ENCODE results near the gene PPP2R3A. TPM values are rescaled to one million over a fixed set of nuclear protein-coding genes. Genes with fewer than 3 reads are reported as not detected.

PPP2R3A gene
- polyA plus RNA-seq, 1 experiment = 7.4 TPM

DNA sequence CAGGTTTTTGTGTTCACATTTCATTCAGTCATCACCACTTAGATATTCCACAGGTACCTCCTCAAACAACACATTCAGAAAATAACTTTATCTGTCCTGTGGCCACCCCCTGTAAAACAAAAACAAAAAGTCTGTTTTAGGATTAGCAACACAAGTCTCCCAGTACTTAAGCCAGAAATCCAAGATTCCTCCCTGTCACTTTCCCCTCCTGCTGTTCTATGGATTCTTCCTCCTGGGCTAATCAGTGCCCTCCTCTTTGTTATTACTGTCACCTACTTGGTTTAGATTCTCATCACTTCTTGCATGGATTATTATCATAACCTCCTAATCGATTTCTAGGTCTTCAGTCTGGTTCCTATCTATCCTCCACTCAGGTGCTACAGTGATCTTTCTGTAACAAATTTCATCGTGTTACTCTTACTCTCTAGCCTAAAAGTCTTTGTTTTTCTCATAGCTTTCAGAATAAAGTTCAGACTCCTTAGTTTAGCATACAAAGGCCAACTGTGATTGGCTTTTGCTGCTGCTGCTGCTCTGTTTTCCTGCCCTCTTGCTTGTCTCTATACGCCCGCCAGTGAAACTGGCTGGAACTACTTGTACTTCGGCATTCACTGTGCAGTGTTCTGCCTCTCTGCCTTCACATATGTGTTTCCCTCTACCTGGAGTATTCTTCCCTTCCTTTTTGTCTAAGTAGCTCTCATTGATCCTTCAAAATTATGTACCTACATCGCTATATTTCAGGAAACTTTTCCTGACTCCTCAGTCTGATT is 32.2 kb downstream of the PPP2R3A start:
- no peak overlapping the region for H3K4me3 ChIP-seq (ENCODE audit: low read depth, low read length)
- no peak for DNase-seq (ENCODE audit: low read depth)
- H3K36me3 ChIP-seq (ENCODE audit: control insufficient read depth, insufficient read depth, low read length) = no peaks in the 10 kb centered on the region
- ChIA-PET CTCF (no interaction called here), POLR2A (no interaction called here)
- H3K27me3 ChIP-seq (ENCODE audit: control insufficient read depth, insufficient read depth, low read length) = no peaks in the 10 kb centered on the region
- TF ChIP-seq, protein P1, sequence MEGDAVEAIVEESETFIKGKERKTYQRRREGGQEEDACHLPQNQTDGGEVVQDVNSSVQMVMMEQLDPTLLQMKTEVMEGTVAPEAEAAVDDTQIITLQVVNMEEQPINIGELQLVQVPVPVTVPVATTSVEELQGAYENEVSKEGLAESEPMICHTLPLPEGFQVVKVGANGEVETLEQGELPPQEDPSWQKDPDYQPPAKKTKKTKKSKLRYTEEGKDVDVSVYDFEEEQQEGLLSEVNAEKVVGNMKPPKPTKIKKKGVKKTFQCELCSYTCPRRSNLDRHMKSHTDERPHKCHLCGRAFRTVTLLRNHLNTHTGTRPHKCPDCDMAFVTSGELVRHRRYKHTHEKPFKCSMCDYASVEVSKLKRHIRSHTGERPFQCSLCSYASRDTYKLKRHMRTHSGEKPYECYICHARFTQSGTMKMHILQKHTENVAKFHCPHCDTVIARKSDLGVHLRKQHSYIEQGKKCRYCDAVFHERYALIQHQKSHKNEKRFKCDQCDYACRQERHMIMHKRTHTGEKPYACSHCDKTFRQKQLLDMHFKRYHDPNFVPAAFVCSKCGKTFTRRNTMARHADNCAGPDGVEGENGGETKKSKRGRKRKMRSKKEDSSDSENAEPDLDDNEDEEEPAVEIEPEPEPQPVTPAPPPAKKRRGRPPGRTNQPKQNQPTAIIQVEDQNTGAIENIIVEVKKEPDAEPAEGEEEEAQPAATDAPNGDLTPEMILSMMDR (IDR thresholded peaks at IDR 0.05; ENCODE audit: insufficient read depth, low read depth, low read length) = no peak

- DNase-seq (ENCODE audit: low read depth) = no peak
- Histone ChIP-seq H3K36me3 (ENCODE audit: control insufficient read depth, insufficient read depth, low read length) (no peaks in the 10 kb centered on the region), H3K27me3 (ENCODE audit: control insufficient read depth, insufficient read depth, low read length) (no peaks in the 10 kb centered on the region), H3K4me3 (ENCODE audit: low read depth, low read length) (no peak overlapping the region)
- TF ChIP-seq, protein P1 (IDR thresholded peaks at IDR 0.05; ENCODE audit: insufficient read depth, low read depth, low read length) = no peak
- ChIA-PET CTCF (no interaction called here), POLR2A (no interaction called here)
Measured at GRCh38 chr3:136008221-136008620, 42.7 kb downstream of the PPP2R3A start.

DNA sequence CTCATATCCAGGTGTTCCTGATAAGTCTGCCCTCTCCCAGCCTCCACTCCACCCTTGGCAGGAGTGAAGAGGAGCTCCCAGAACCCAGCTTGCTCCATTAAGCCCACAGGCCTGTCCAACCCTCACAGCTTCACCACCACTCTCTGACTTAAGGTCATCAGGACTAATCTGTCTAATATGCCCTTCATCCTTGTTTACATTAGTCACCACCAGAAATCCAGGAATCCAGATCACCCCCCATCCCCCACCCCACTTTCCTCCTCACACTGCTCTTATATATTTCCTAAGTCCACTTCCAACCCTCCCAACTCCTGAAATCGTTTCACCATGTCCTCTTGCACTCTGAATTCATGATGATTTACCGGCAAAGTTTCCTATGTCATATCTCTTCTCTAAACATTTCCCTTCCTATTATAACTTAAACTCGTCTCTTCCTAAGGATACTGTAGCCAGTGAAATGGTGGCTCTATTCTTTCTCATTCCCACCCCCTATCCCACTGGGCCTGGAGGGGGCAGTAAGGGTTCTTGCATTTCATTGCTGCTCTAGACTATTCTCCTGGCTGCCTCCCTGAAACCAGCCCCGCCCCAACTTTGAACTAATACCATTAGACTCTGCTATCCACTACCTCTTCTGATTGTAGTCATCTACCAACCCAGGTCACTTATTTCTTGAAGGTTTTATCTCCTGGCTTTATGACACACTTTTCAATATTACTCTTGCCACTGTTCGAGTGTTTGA is 43.4 kb downstream of the PPP2R3A start:
- DNase-seq (ENCODE audit: low read depth) = no peak
- TF ChIP-seq, protein P1 (IDR thresholded peaks at IDR 0.05; ENCODE audit: insufficient read depth, low read depth, low read length) = no peak
- Histone ChIP-seq H3K27me3 (ENCODE audit: control insufficient read depth, insufficient read depth, low read length) (no peaks in the 10 kb centered on the region), H3K4me3 (ENCODE audit: low read depth, low read length) (no peak overlapping the region), H3K36me3 (ENCODE audit: control insufficient read depth, insufficient read depth, low read length) (no peaks in the 10 kb centered on the region)
- CTCF ChIA-PET = no interaction called here
- POLR2A ChIA-PET = no interaction called here

DNA sequence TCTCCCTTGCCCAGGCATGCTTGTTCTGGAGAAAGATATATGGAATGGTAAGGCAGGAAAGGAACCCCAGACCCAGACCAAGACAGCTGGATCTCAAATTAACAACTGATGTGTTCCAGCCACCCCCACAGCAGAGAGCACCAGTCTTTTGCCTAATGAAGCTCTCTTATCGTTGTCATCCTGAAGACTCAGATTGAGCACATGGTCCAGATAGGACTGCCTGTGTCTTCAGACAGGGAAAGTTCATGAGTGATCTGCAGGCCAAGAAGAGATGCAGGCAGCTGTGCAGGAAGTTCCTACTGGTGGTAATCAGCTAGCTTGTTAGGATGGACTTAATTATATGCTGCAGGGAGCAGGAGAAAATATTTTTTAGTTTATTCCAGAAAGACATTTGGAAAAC is 53.3 kb downstream of the PPP2R3A start:
- ChIA-PET POLR2A (no interaction called here), CTCF (interaction anchor here (0.6 to 1.4 kb wide), 2 partner anchors 24 to 1666 kb away, joined by 3 to 5 read pairs; no protein-coding TSS in a partner anchor)
- no peaks in the 10 kb centered on the region for H3K27me3 ChIP-seq (ENCODE audit: control insufficient read depth, insufficient read depth, low read length)
- no peaks in the 10 kb centered on the region for H3K36me3 ChIP-seq (ENCODE audit: control insufficient read depth, insufficient read depth, low read length)
- TF ChIP-seq, protein P1 (IDR thresholded peaks at IDR 0.05; ENCODE audit: insufficient read depth, low read depth, low read length) = no peak
- no peak for DNase-seq (ENCODE audit: low read depth)
- H3K4me3 ChIP-seq (ENCODE audit: low read depth, low read length) = no peak overlapping the region

DNA sequence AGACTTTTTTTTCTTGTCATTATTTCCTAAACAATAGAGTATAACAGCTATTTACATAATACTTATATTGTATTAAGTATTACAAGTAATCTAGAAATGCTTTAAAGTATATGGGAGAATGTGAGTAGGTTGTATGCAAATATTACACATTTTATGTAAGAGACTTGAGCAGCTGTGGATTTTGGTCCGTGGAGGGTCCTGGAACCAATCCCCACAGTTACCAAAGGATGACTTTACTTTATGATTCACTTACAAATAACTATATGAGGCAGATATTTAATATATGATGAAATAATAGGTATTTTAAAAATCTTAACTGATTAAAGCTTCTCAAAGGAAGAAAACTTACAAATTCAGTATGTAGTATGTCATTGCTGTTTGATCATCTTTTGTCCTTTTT is 56.3 kb downstream of the PPP2R3A start:
- CTCF ChIA-PET = interaction anchor here (1.7 to 2.0 kb wide), 2 partner anchors 21 to 56 kb away, joined by 4 to 11 read pairs; partner anchors contain the start of gene PPP2R3A

More for the DNA sequence above, 56.3 kb downstream of the PPP2R3A start:
- TF ChIP-seq, protein P1 (IDR thresholded peaks at IDR 0.05; ENCODE audit: insufficient read depth, low read depth, low read length) = no peak
- POLR2A ChIA-PET = interaction anchor here (0.6 kb wide), 1 partner anchor 41 kb away, joined by 8 read pairs; no protein-coding TSS in a partner anchor
- no peak overlapping the region for H3K4me3 ChIP-seq (ENCODE audit: low read depth, low read length)
- no peaks in the 10 kb centered on the region for H3K27me3 ChIP-seq (ENCODE audit: control insufficient read depth, insufficient read depth, low read length)
- no peaks in the 10 kb centered on the region for H3K36me3 ChIP-seq (ENCODE audit: control insufficient read depth, insufficient read depth, low read length)
- no peak for DNase-seq (ENCODE audit: low read depth)

Measured in BJ (cell line).